HepG2 (cell line): Measurements from ENCODE around the gene ACTG2. TPM values are rescaled to one million over a fixed set of nuclear protein-coding genes. Genes with fewer than 3 reads are reported as not detected.

ENCODE experiments used
- ATAC-seq: fragments of 200-7000 bp; cut with Tn5 transposase; 3 replicates; pipeline ENCODE4 v1.9.1; 2020; ENCODE audit warnings: mild to moderate bottlenecking, moderate library complexity
- BruUV-seq: library from RNA; stranded (reverse); fragments of 400-500 nt; replicated peaks from 2 replicates; lab custom pipeline; 2021; lab: Mats Ljungman, UMichigan
- CTCF ChIA-PET: fragments of 300-600 bp; formaldehyde crosslinking; extraction: SDS; loops from one replicate; lab custom pipeline; 2021; ENCODE audit warnings: low total read pairs, inconsistent platforms, low intra/inter-chr PET ratio; lab: Yijun Ruan, JAX
- POLR2A ChIA-PET: fragments of 350-600 bp; sonication (Branson Sonifier 250); formaldehyde crosslinking; loops from one replicate; lab custom pipeline; 2020; ENCODE audit warnings: antibody characterized with exemption, inconsistent platforms; lab: Yijun Ruan, JAX
- DNase-seq: peaks from one replicate; pipeline ENCODE4 v3.0.0-alpha.2; 2015; ENCODE audit warnings: low spot score
- FAIRE-seq: peaks from 3 replicates; lab custom pipeline; 2011; peaks lifted over from hg19 to GRCh38; lab: Jason Lieb, UNC
- H2AFZ ChIP-seq: one replicate; pipeline ENCODE4 v1.6.1; 2011; ENCODE audit warnings: low read length, inconsistent platforms
- H3K27ac ChIP-seq: fragments of 300-600 bp; 3 replicates; pipeline ENCODE4 v1.8.0; 2011; ENCODE audit warnings: mixed run types, mild to moderate bottlenecking, mixed read lengths, low read length, inconsistent platforms; ENCODE audit not compliant: insufficient read depth; ENCODE audit errors: extremely low read length
- H3K27me3 ChIP-seq, 2 experiments: fragments of 200-600 bp in 1 of 2; 2 replicates in 1 of 2; 3 replicates in 1 of 2; pipeline versions ENCODE4 v1.6.0 to v1.8.0; 2011; ENCODE audit warnings: low read length in 2 of 2, mild to moderate bottlenecking in 2 of 2, moderate library complexity in 2 of 2, inconsistent platforms in 1 of 2; ENCODE audit not compliant: insufficient read depth in 2 of 2, control insufficient read depth in 1 of 2
- H3K36me3 ChIP-seq, 2 experiments: fragments of 200-600 bp in 1 of 2; replicated peaks in 1 of 2; 2 replicates in 1 of 2; 3 replicates in 1 of 2; pipeline versions ENCODE4 v1.5.1 to v1.8.0; 2011; ENCODE audit warnings: low read length in 2 of 2, inconsistent platforms in 1 of 2; ENCODE audit not compliant: insufficient read depth in 2 of 2, control insufficient read depth in 1 of 2
- H3K4me1 ChIP-seq: 2 replicates; pipeline ENCODE4 v1.5.1; 2012; ENCODE audit warnings: low read length, inconsistent platforms; ENCODE audit not compliant: insufficient read depth
- H3K4me2 ChIP-seq: 2 replicates; pipeline ENCODE4 v1.6.0; 2011; ENCODE audit warnings: low read depth, low read length, inconsistent platforms
- H3K4me3 ChIP-seq, 3 experiments: fragments of 200-600 bp in 1 of 3; sonication (generic), shearing (Covaris generic) in 1 of 3; replicated peaks in 1 of 3; 2 replicates each; pipeline ENCODE4 v1.5.1; 2011 to 2016; ENCODE audit warnings: low read length in 3 of 3, inconsistent platforms in 2 of 3, low read depth in 2 of 3, mild to moderate bottlenecking in 2 of 3, control low read depth in 1 of 3, mixed read lengths in 1 of 3; ENCODE audit not compliant: insufficient read depth in 1 of 3
- H3K79me2 ChIP-seq: one replicate; pipeline ENCODE4 v1.6.1; 2011; ENCODE audit warnings: low read length, inconsistent platforms; ENCODE audit not compliant: insufficient read depth
- H3K9ac ChIP-seq: 2 replicates; pipeline ENCODE4 v1.6.0; 2011; ENCODE audit warnings: mild to moderate bottlenecking, low read depth, low read length, inconsistent platforms; ENCODE audit not compliant: insufficient read depth
- H3K9me3 ChIP-seq: 2 replicates; pipeline ENCODE4 v1.5.1; 2012; ENCODE audit warnings: mild to moderate bottlenecking, low read length
- H4K20me1 ChIP-seq: 2 replicates; pipeline ENCODE4 v1.6.0; 2011; ENCODE audit warnings: inconsistent platforms, mild to moderate bottlenecking, low read length, moderate library complexity; ENCODE audit not compliant: insufficient read depth
- FOXC1 ChIP-seq: sonication (generic); formaldehyde crosslinking; IDR thresholded peaks from 2 replicates; pipeline ENCODE4 v1.8.0; 2022; ENCODE audit warnings: mild to moderate bottlenecking, missing genetic modification reagents, borderline replicate concordance
- GLI4 ChIP-seq: sonication (generic); formaldehyde crosslinking; IDR thresholded peaks from 2 replicates; pipeline ENCODE4 v1.5.1; 2020; ENCODE audit warnings: missing genetic modification reagents, mild to moderate bottlenecking, moderate library complexity, borderline replicate concordance
- HNRNPH1 ChIP-seq: fragments of 200-400 bp; formaldehyde crosslinking; optimal IDR thresholded peaks from 2 replicates; pipeline ENCODE3; 2017; ENCODE audit warnings: mild to moderate bottlenecking, low read depth, low read length
- LCORL ChIP-seq, 2 experiments: fragments of 450-650 bp in 1 of 2; sonication (generic) in 1 of 2; formaldehyde crosslinking in 1 of 2; IDR thresholded peaks; 2 replicates each; pipeline versions ENCODE4 v1.5.0 to v1.6.1; 2017 to 2020; ENCODE audit warnings: antibody characterized with exemption in 1 of 2, missing genetic modification reagents in 1 of 2
- MIER3 ChIP-seq: IDR thresholded peaks from 2 replicates; pipeline ENCODE4 v1.6.1; 2016; ENCODE audit warnings: missing compliant biosample characterization, borderline replicate concordance
- MXI1 ChIP-seq: IDR thresholded peaks from 3 replicates; pipeline ENCODE4 v1.6.1; 2012; ENCODE audit warnings: low read depth, low read length, inconsistent platforms, borderline replicate concordance
- NR2F6 ChIP-seq, 2 experiments: IDR thresholded peaks; 2 replicates each; pipeline ENCODE4 v1.6.1; 2016; ENCODE audit warnings: antibody characterized with exemption in 1 of 2, mild to moderate bottlenecking in 1 of 2
- REXO4 ChIP-seq: sonication (generic); formaldehyde crosslinking; IDR thresholded peaks from 2 replicates; pipeline ENCODE4 v1.8.0; 2022; ENCODE audit warnings: missing genetic modification reagents, mild to moderate bottlenecking, borderline replicate concordance
- SNRNP70 ChIP-seq: fragments of 200-400 bp; formaldehyde crosslinking; IDR thresholded peaks from 2 replicates; pipeline ENCODE4 v1.6.1; 2017; ENCODE audit warnings: mild to moderate bottlenecking, low read depth, low read length, moderate library complexity
- TP53 ChIP-seq: sonication (generic); formaldehyde crosslinking; conservative IDR thresholded peaks from 2 replicates; pipeline ENCODE4 v1.4.0; 2020; ENCODE audit warnings: missing genetic modification reagents
- ZKSCAN1 ChIP-seq: fragments of 150-350 bp; IDR thresholded peaks from 2 replicates; pipeline ENCODE4 v1.6.1; 2014; ENCODE audit warnings: low read length
- ZNF260 ChIP-seq: sonication (generic); formaldehyde crosslinking; IDR thresholded peaks from 2 replicates; pipeline ENCODE4 v1.4.0; 2020; ENCODE audit warnings: missing genetic modification reagents, low read depth, mild to moderate bottlenecking, borderline replicate concordance
- ZNF484 ChIP-seq: sonication (generic); formaldehyde crosslinking; IDR thresholded peaks from 2 replicates; pipeline ENCODE4 v1.5.1; 2020; ENCODE audit warnings: mild to moderate bottlenecking, low read depth, missing genetic modification reagents, borderline replicate concordance
- ZNF598 ChIP-seq: sonication (generic); formaldehyde crosslinking; IDR thresholded peaks from 2 replicates; pipeline ENCODE4 v1.5.1; 2020; ENCODE audit warnings: mild to moderate bottlenecking, missing genetic modification reagents, borderline replicate concordance
- ZNF605 ChIP-seq: sonication (generic); formaldehyde crosslinking; IDR thresholded peaks from 2 replicates; pipeline ENCODE4 v1.8.0; 2022; ENCODE audit warnings: mild to moderate bottlenecking, missing genetic modification reagents
- WGBS: methylation state at CpG from one replicate; pipeline ENCODE4 v1.1.6; 2017; ENCODE audit warnings: low lambda C conversion rate; 5-methylcytosine and 5-hydroxymethylcytosine counted together
- in situ Hi-C: cut with HindIII; loops from 2 replicates; pipeline ENCODE4 v1.10.0; 2017; ENCODE audit warnings: low pct_unique_long_range_greater_than_20kb; ENCODE audit not compliant: extremely low pct_ligation_motif_present
- intact Hi-C: fragments of 100-400 bp; cut with micrococcal nuclease; formaldehyde crosslinking; loops from one replicate; pipeline ENCODE4 v1.10.0; 2022; ENCODE audit not compliant: unreplicated experiment
- polyA plus RNA-seq, 8 experiments: library from polyadenylated mRNA; depleted of rRNA in 3 of 8; stranded (reverse) in 7 of 8; unstranded in 1 of 8; fragments of >200 nt; fragmentation: Illumina TruSeq in 4 of 8; extraction: Trizol in 4 of 8; gene quantifications; 2 replicates each; pipeline versions ENCODE4 v1.2.1 to v1.2.3, GENCODE V29; 2011 to 2016; ENCODE audit warnings: low read depth in 4 of 8, missing spikeins in 1 of 8, mixed read lengths in 1 of 8; ENCODE audit not compliant: insufficient read depth in 1 of 8
- total RNA-seq, 5 experiments: library from RNA; depleted of rRNA; stranded (reverse); fragments of >200 nt; fragmentation: Illumina TruSeq; extraction: Trizol; gene quantifications; 2 replicates each; pipeline ENCODE4 v1.2.3, GENCODE V29; 2016; ENCODE audit warnings: low read depth in 1 of 5
- TF ChIP-seq, protein P1 (sequence below): sonication (generic); formaldehyde crosslinking; IDR thresholded peaks from 2 replicates; pipeline ENCODE4 v1.4.0; 2020; ENCODE audit warnings: missing genetic modification reagents
- TF ChIP-seq, protein P2 (sequence below): sonication (generic); formaldehyde crosslinking; IDR thresholded peaks from 2 replicates; pipeline ENCODE4 v1.8.0; 2022; ENCODE audit warnings: mild to moderate bottlenecking, missing genetic modification reagents, moderate library complexity
- TF ChIP-seq, protein P3 (sequence below): sonication (generic); formaldehyde crosslinking; IDR thresholded peaks from 2 replicates; pipeline ENCODE4 v1.5.0; 2020; ENCODE audit warnings: missing genetic modification reagents
- TF ChIP-seq, protein P4 (sequence below): sonication (generic); formaldehyde crosslinking; IDR thresholded peaks from 2 replicates; pipeline ENCODE4 v1.4.0; 2020; ENCODE audit warnings: low read depth, mild to moderate bottlenecking, missing genetic modification reagents

The ACTG2 gene
- total and polyA plus RNA-seq, 2 of the 13 experiments (the other 11 are each of a cell fraction or from before 2014, with no cell fraction given): 0.13 TPM; not detected in 1

DNA sequence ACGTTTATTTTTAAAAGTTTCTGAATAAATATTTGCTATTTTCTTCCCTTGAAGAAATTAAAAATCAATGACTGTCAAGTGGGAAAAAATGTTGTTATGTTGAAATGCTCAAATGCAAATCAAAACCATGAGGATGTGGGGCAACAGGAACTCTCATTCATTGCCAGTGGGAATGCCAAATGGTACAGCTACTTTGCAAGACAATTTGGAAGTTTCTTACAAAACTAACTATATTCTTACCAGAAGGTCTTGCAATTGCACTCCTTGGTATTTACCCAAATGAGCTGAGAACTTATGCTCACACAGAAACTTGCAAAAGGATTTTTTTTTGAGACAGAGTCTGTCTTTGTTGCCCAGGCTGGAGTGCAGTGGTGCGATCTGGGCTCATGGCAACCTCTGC, 7.4 kb upstream of the ACTG2 start:
- DNase-seq (no peak), FAIRE-seq (no peak), ATAC-seq (no peak)
- no TSS peak for BruUV-seq
- WGBS: 45% methylated on average over 2 of the region's 2 CpGs
- H3K27ac ChIP-seq: no peak overlapping the region
- H3K36me3 ChIP-seq: no peaks in the 10 kb centered on the region
- in situ Hi-C loops (no loop called here), intact Hi-C loops (no loop called here)
- no peak overlapping the region for H2AFZ ChIP-seq
- H3K4me1 ChIP-seq: peaks cover 5% of the 10 kb centered on the region
- H3K9ac ChIP-seq: no peak overlapping the region
- no peak overlapping the region for H3K4me2 ChIP-seq
- H3K27me3 ChIP-seq: peaks cover 0 to 7% of the 10 kb centered on the region in 2 experiments; a peak in 1 of 5 replicates
- H3K9me3 ChIP-seq: no peaks in the 10 kb centered on the region
- POLR2A ChIA-PET: no interaction called here
- no peaks in the 10 kb centered on the region for H4K20me1 ChIP-seq
- H3K4me3 ChIP-seq: no peak overlapping the region
- no peaks in the 10 kb centered on the region for H3K79me2 ChIP-seq
- CTCF ChIA-PET: no interaction called here
- TF ChIP-seq ZNF605 (CRISPR knock-in tag) (no peak), MXI1 (no peak), LCORL (IDR thresholded peaks at IDR 0.05) (no peak), LCORL (CRISPR knock-in tag; IDR thresholded peaks at IDR 0.05) (no peak), ZNF484 (CRISPR knock-in tag) (no peak), SNRNP70 (no peak), REXO4 (CRISPR knock-in tag) (no peak), ZNF260 (CRISPR knock-in tag) (no peak), GLI4 (CRISPR knock-in tag) (no peak), TP53 (CRISPR knock-in tag) (no peak), NR2F6 (IDR thresholded peaks at IDR 0.05) (no peak), NR2F6 (CRISPR knock-in tag; IDR thresholded peaks at IDR 0.05) (no peak), ZNF598 (CRISPR knock-in tag) (no peak), FOXC1 (CRISPR knock-in tag) (no peak), MIER3 (CRISPR knock-in tag) (no peak), ZKSCAN1 (no peak), HNRNPH1 (no peak)
- TF ChIP-seq, protein P1, sequence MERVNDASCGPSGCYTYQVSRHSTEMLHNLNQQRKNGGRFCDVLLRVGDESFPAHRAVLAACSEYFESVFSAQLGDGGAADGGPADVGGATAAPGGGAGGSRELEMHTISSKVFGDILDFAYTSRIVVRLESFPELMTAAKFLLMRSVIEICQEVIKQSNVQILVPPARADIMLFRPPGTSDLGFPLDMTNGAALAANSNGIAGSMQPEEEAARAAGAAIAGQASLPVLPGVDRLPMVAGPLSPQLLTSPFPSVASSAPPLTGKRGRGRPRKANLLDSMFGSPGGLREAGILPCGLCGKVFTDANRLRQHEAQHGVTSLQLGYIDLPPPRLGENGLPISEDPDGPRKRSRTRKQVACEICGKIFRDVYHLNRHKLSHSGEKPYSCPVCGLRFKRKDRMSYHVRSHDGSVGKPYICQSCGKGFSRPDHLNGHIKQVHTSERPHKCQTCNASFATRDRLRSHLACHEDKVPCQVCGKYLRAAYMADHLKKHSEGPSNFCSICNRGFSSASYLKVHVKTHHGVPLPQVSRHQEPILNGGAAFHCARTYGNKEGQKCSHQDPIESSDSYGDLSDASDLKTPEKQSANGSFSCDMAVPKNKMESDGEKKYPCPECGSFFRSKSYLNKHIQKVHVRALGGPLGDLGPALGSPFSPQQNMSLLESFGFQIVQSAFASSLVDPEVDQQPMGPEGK (CRISPR knock-in tag): no peak
- TF ChIP-seq, protein P2, sequence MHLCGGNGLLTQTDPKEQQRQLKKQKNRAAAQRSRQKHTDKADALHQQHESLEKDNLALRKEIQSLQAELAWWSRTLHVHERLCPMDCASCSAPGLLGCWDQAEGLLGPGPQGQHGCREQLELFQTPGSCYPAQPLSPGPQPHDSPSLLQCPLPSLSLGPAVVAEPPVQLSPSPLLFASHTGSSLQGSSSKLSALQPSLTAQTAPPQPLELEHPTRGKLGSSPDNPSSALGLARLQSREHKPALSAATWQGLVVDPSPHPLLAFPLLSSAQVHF (CRISPR knock-in tag): no peak
- TF ChIP-seq, protein P3, sequence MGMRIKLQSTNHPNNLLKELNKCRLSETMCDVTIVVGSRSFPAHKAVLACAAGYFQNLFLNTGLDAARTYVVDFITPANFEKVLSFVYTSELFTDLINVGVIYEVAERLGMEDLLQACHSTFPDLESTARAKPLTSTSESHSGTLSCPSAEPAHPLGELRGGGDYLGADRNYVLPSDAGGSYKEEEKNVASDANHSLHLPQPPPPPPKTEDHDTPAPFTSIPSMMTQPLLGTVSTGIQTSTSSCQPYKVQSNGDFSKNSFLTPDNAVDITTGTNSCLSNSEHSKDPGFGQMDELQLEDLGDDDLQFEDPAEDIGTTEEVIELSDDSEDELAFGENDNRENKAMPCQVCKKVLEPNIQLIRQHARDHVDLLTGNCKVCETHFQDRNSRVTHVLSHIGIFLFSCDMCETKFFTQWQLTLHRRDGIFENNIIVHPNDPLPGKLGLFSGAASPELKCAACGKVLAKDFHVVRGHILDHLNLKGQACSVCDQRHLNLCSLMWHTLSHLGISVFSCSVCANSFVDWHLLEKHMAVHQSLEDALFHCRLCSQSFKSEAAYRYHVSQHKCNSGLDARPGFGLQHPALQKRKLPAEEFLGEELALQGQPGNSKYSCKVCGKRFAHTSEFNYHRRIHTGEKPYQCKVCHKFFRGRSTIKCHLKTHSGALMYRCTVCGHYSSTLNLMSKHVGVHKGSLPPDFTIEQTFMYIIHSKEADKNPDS (CRISPR knock-in tag): no peak
- TF ChIP-seq, protein P4, sequence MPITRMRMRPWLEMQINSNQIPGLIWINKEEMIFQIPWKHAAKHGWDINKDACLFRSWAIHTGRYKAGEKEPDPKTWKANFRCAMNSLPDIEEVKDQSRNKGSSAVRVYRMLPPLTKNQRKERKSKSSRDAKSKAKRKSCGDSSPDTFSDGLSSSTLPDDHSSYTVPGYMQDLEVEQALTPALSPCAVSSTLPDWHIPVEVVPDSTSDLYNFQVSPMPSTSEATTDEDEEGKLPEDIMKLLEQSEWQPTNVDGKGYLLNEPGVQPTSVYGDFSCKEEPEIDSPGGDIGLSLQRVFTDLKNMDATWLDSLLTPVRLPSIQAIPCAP (CRISPR knock-in tag): no peak
